HEK293 (cell line): Measurements from ENCODE around the gene RASD2.

Experiments
- CTCF ChIA-PET: fragments of 350-600 bp; formaldehyde crosslinking; extraction: SDS; loops from one replicate; lab custom pipeline; 2021; ENCODE audit warnings: antibody characterized with exemption; lab: Yijun Ruan, JAX
- POLR2A ChIA-PET: fragments of 300-600 bp; formaldehyde crosslinking; extraction: SDS; loops from one replicate; lab custom pipeline; 2020; ENCODE audit warnings: antibody characterized with exemption, inconsistent platforms; lab: Yijun Ruan, JAX
- H3K27ac ChIP-seq: fragments of 200-500 bp; sonication (Bioruptor generic); 2 replicates; pipeline ENCODE4 v1.5.1; 2014; ENCODE audit warnings: low read depth, low read length, control low read depth, inconsistent platforms; ENCODE audit errors: extremely low read depth
- H3K36me3 ChIP-seq, 2 experiments: fragments of 200-500 bp in 1 of 2; sonication (Bioruptor generic) in 1 of 2; 1 replicate in 1 of 2; 2 replicates in 1 of 2; pipeline ENCODE4 v1.5.1; 2014 to 2017; ENCODE audit warnings: inconsistent platforms in 2 of 2, low read length in 2 of 2; ENCODE audit not compliant: control insufficient read depth in 2 of 2, insufficient read depth in 1 of 2
- H3K4me1 ChIP-seq: fragments of 200-500 bp; sonication (Bioruptor generic); 2 replicates; pipeline ENCODE4 v1.5.1; 2014; ENCODE audit warnings: mild to moderate bottlenecking, low read length, inconsistent platforms; ENCODE audit not compliant: control insufficient read depth, insufficient read depth
- H3K4me3 ChIP-seq: 2 replicates; pipeline ENCODE4 v1.5.1; 2011; ENCODE audit warnings: low read depth, mild to moderate bottlenecking, control low read depth, low read length, moderate library complexity
- H3K9me3 ChIP-seq: fragments of 200-500 bp; sonication (Bioruptor generic); 2 replicates; pipeline ENCODE4 v1.5.1; 2014; ENCODE audit warnings: low read depth, low read length, inconsistent platforms; ENCODE audit not compliant: control insufficient read depth, insufficient read depth
- CTCF ChIP-seq: fragments of 450-650 bp; formaldehyde crosslinking; IDR thresholded peaks from 2 replicates; pipeline ENCODE4 v1.5.1; 2016; ENCODE audit warnings: missing biosample characterization, missing genetic modification characterization
- EGR2 ChIP-seq: fragments of 450-650 bp; formaldehyde crosslinking; IDR thresholded peaks from 2 replicates; pipeline ENCODE4 v1.5.1; 2016; ENCODE audit warnings: low read depth, missing biosample characterization, missing genetic modification characterization
- GLIS1 ChIP-seq: fragments of 450-650 bp; formaldehyde crosslinking; IDR thresholded peaks from 2 replicates; pipeline ENCODE4 v1.5.1; 2016; ENCODE audit warnings: missing biosample characterization, missing genetic modification characterization
- GLIS2 ChIP-seq: fragments of 450-650 bp; formaldehyde crosslinking; IDR thresholded peaks from 2 replicates; pipeline ENCODE4 v1.5.1; 2016; ENCODE audit warnings: missing biosample characterization, missing genetic modification characterization
- IKZF3 ChIP-seq: fragments of 450-650 bp; IDR thresholded peaks from 2 replicates; pipeline ENCODE4 v1.5.0; 2018; ENCODE audit warnings: missing biosample characterization, mild to moderate bottlenecking, missing genetic modification characterization, moderate library complexity
- KLF17 ChIP-seq: fragments of 450-650 bp; formaldehyde crosslinking; IDR thresholded peaks from 2 replicates; pipeline ENCODE4 v1.5.1; 2016; ENCODE audit warnings: missing biosample characterization, missing genetic modification characterization
- SCRT1 ChIP-seq: fragments of 450-650 bp; formaldehyde crosslinking; IDR thresholded peaks from 2 replicates; pipeline ENCODE4 v1.5.1; 2016; ENCODE audit warnings: missing biosample characterization, missing genetic modification characterization, borderline replicate concordance
- SCRT2 ChIP-seq: fragments of 450-650 bp; formaldehyde crosslinking; IDR thresholded peaks from 2 replicates; pipeline ENCODE4 v1.5.1; 2016; ENCODE audit warnings: missing biosample characterization, missing genetic modification characterization
- SP7 ChIP-seq: fragments of 450-650 bp; formaldehyde crosslinking; IDR thresholded peaks from 2 replicates; pipeline ENCODE4 v1.5.1; 2016; ENCODE audit warnings: missing biosample characterization, missing genetic modification characterization
- ZBTB6 ChIP-seq: fragments of 450-650 bp; formaldehyde crosslinking; IDR thresholded peaks from 2 replicates; pipeline ENCODE4 v1.5.1; 2017; ENCODE audit warnings: missing biosample characterization, missing genetic modification characterization
- ZEB2 ChIP-seq: fragments of 450-650 bp; formaldehyde crosslinking; IDR thresholded peaks from 2 replicates; pipeline ENCODE4 v1.5.1; 2016; ENCODE audit warnings: missing biosample characterization, missing genetic modification characterization
- ZFHX2 ChIP-seq: fragments of 450-650 bp; formaldehyde crosslinking; conservative IDR thresholded peaks from 2 replicates; pipeline ENCODE4 v1.5.1; 2016; ENCODE audit warnings: missing biosample characterization, missing genetic modification characterization
- ZIC2 ChIP-seq: fragments of 450-650 bp; formaldehyde crosslinking; IDR thresholded peaks from 2 replicates; pipeline ENCODE4 v1.5.1; 2016; ENCODE audit warnings: missing biosample characterization, missing genetic modification characterization
- ZNF155 ChIP-seq: fragments of 450-650 bp; formaldehyde crosslinking; IDR thresholded peaks from 2 replicates; pipeline ENCODE4 v1.5.1; 2016; ENCODE audit warnings: missing biosample characterization, missing genetic modification characterization
- ZNF341 ChIP-seq: fragments of 450-650 bp; formaldehyde crosslinking; IDR thresholded peaks from 2 replicates; pipeline ENCODE4; 2016; ENCODE audit warnings: low read depth, missing biosample characterization, missing genetic modification characterization
- ZNF350 ChIP-seq: fragments of 450-650 bp; formaldehyde crosslinking; IDR thresholded peaks from 2 replicates; pipeline ENCODE4 v1.5.0; 2017; ENCODE audit warnings: missing biosample characterization, mild to moderate bottlenecking, missing genetic modification characterization
- ZNF513 ChIP-seq: fragments of 450-650 bp; IDR thresholded peaks from 2 replicates; pipeline ENCODE4 v1.5.1; 2018; ENCODE audit warnings: missing biosample characterization, missing genetic modification characterization
- ZNF654 ChIP-seq: fragments of 450-650 bp; formaldehyde crosslinking; IDR thresholded peaks from 2 replicates; pipeline ENCODE4 v1.5.1; 2016; ENCODE audit warnings: low read depth, missing biosample characterization, missing genetic modification characterization
- ZSCAN30 ChIP-seq: fragments of 450-650 bp; IDR thresholded peaks from 2 replicates; pipeline ENCODE4 v1.5.1; 2018; ENCODE audit warnings: missing biosample characterization, mild to moderate bottlenecking, missing genetic modification characterization, moderate library complexity
- TF ChIP-seq, protein P1 (sequence below): fragments of 450-650 bp; formaldehyde crosslinking; IDR thresholded peaks from 2 replicates; pipeline ENCODE4 v1.5.1; 2016; ENCODE audit warnings: missing biosample characterization, missing genetic modification characterization

RASD2 gene

GRCh38 chr22:35582861-35583670 is 42.4 kb downstream of the RASD2 start:
- Histone ChIP-seq H3K4me3 (no peak overlapping the region), H3K9me3 (no peaks in the 10 kb centered on the region), H3K4me1 (no peaks in the 10 kb centered on the region), H3K36me3 (no peaks in the 10 kb centered on the region), H3K27ac (no peak overlapping the region)
- POLR2A ChIA-PET: no interaction called here
- TF ChIP-seq ZSCAN30 (tag by site-specific recombination) (no peak), KLF17 (tag by site-specific recombination) (0 out of 2 replicates have a peak, but pooled peaks have one; percentile 35), EGR2 (tag by site-specific recombination) (peak; percentile 74), GLIS1 (peak; percentile 80), ZNF155 (no peak), SP7 (tag by site-specific recombination) (0 out of 2 replicates have a peak, but pooled peaks have one; percentile 24), ZBTB6 (tag by site-specific recombination) (no peak), ZEB2 (tag by site-specific recombination) (0 out of 2 replicates have a peak, but pooled peaks have one; percentile 28), ZNF341 (tag by site-specific recombination) (0 out of 2 replicates have a peak, but pooled peaks have one; percentile 20), SCRT2 (tag by site-specific recombination) (peak; percentile 99), ZIC2 (tag by site-specific recombination) (peak; percentile 74; the same call in 1 of the 2 replicates), ZFHX2 (tag by site-specific recombination) (peak; percentile 69), GLIS2 (tag by site-specific recombination) (peak; percentile 90), SCRT1 (tag by site-specific recombination) (peak; percentile 98), CTCF (tag by site-specific recombination) (peak; percentile 78), ZNF350 (tag by site-specific recombination) (no peak), IKZF3 (tag by site-specific recombination) (peak; percentile 76), ZNF654 (tag by site-specific recombination) (peak; percentile 97), ZNF513 (tag by site-specific recombination) (no peak)
- TF ChIP-seq, protein P1, sequence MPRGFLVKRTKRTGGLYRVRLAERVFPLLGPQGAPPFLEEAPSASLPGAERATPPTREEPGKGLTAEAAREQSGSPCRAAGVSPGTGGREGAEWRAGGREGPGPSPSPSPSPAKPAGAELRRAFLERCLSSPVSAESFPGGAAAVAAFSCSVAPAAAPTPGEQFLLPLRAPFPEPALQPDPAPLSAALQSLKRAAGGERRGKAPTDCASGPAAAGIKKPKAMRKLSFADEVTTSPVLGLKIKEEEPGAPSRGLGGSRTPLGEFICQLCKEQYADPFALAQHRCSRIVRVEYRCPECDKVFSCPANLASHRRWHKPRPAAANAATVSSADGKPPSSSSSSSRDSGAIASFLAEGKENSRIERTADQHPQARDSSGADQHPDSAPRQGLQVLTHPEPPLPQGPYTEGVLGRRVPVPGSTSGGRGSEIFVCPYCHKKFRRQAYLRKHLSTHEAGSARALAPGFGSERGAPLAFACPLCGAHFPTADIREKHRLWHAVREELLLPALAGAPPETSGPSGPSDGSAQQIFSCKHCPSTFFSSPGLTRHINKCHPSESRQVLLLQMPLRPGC: no peak
- TF ChIP-seq, all 188 proteins: peak for 14
- CTCF ChIA-PET: interaction anchor here (0.5 to 6.1 kb wide), 54 partner anchors 9 to 554 kb away, joined by 3 to 103 read pairs (median 4); partner anchors contain the start of gene RASD2
